Neural cell (in vitro differentiated cells): Measurements from ENCODE around the gene TSPAN18. TPM values are rescaled to one million over a fixed set of nuclear protein-coding genes. Genes with fewer than 3 reads are reported as not detected.

Experiments
- H2AFZ ChIP-seq: fragments of 200-600, 300-800 bp; sonication (generic), shearing (Covaris generic); 2 replicates; pipeline ENCODE4 v1.6.0; 2014; ENCODE audit warnings: low read depth, mild to moderate bottlenecking, antibody characterized with exemption, low read length, moderate library complexity
- H3F3A ChIP-seq: fragments of 200-600 bp; shearing (Covaris generic); 2 replicates; pipeline ENCODE4 v1.6.1; 2016; ENCODE audit warnings: mild to moderate bottlenecking, moderate library complexity, mixed read lengths, antibody characterized with exemption, low read length; ENCODE audit not compliant: insufficient read depth, poor library complexity, severe bottlenecking
- H3K27ac ChIP-seq: fragments of 200-600, 300-800 bp; sonication (generic), shearing (Covaris generic); 2 replicates; pipeline ENCODE4 v1.5.1; 2014; ENCODE audit warnings: mild to moderate bottlenecking, low read length, moderate library complexity
- H3K27me3 ChIP-seq: fragments of 300-800, 200-600 bp; sonication (generic), shearing (Covaris generic); 2 replicates; pipeline ENCODE4 v1.6.0; 2014; ENCODE audit warnings: mild to moderate bottlenecking, low read depth, low read length, moderate library complexity; ENCODE audit not compliant: insufficient read depth
- H3K36me3 ChIP-seq: fragments of 300-800, 200-600 bp; sonication (generic), shearing (Covaris generic); 2 replicates; pipeline ENCODE4 v1.5.1; 2014; ENCODE audit warnings: mild to moderate bottlenecking, antibody characterized with exemption, low read length, moderate library complexity; ENCODE audit not compliant: insufficient read depth
- H3K4me2 ChIP-seq: fragments of 300-800, 200-600 bp; sonication (generic), shearing (Covaris generic); 2 replicates; pipeline ENCODE4 v1.6.0; 2014; ENCODE audit warnings: mild to moderate bottlenecking, low read length
- H3K4me3 ChIP-seq: fragments of 300-800, 200-600 bp; sonication (generic), shearing (Covaris generic); 2 replicates; pipeline ENCODE4 v1.5.1; 2014; ENCODE audit warnings: mild to moderate bottlenecking, low read length, moderate library complexity
- H3K79me2 ChIP-seq: fragments of 200-600 bp; shearing (Covaris generic); replicated peaks from 2 replicates; pipeline ENCODE4 v1.6.0; 2014; ENCODE audit warnings: mild to moderate bottlenecking, low read length, moderate library complexity; ENCODE audit not compliant: insufficient read depth
- H3K9ac ChIP-seq: fragments of 300-800, 200-600 bp; sonication (generic), shearing (Covaris generic); 2 replicates; pipeline ENCODE4 v1.6.1; 2016; ENCODE audit warnings: mild to moderate bottlenecking, low read length, mixed read lengths
- H3K9me2 ChIP-seq: fragments of 200-600 bp; shearing (Covaris generic); 2 replicates; pipeline ENCODE4 v1.6.1; 2016; ENCODE audit warnings: mild to moderate bottlenecking, low read length, mixed read lengths; ENCODE audit not compliant: insufficient read depth
- H3K9me3 ChIP-seq: fragments of 200-600, 300-800 bp; sonication (generic), shearing (Covaris generic); 2 replicates; pipeline ENCODE4 v1.6.1; 2016; ENCODE audit warnings: mild to moderate bottlenecking, mixed run types, low read length, moderate library complexity, mixed read lengths
- H4K20me1 ChIP-seq: fragments of 200-600 bp; shearing (Covaris generic); 2 replicates; pipeline ENCODE4 v1.6.1; 2016; ENCODE audit warnings: mild to moderate bottlenecking, mixed run types; ENCODE audit not compliant: insufficient read depth
- EP300 ChIP-seq: fragments of 450-650 bp; conservative IDR thresholded peaks from 2 replicates; pipeline ENCODE4 v1.6.1; 2014; ENCODE audit warnings: antibody characterized with exemption, mild to moderate bottlenecking, moderate library complexity; ENCODE audit not compliant: poor library complexity, severe bottlenecking
- EZH2 ChIP-seq: fragments of 200-600, 300-800 bp; shearing (Covaris generic), sonication (generic); IDR thresholded peaks from 2 replicates; pipeline ENCODE4 v1.6.1; 2014; ENCODE audit warnings: antibody characterized with exemption, low read length, borderline replicate concordance, mild to moderate bottlenecking; ENCODE audit not compliant: insufficient read depth, poor library complexity, severe bottlenecking
- MXI1 ChIP-seq: fragments of 450-650 bp; conservative IDR thresholded peaks from 2 replicates; pipeline ENCODE4 v1.6.1; 2014; ENCODE audit warnings: antibody characterized with exemption, mild to moderate bottlenecking; ENCODE audit not compliant: poor library complexity, severe bottlenecking
- POLR2AphosphoS5 ChIP-seq: IDR thresholded peaks from 2 replicates; pipeline ENCODE4 v1.6.1; 2012
- RAD21 ChIP-seq: fragments of 450-650 bp; conservative IDR thresholded peaks from 2 replicates; pipeline ENCODE4 v1.6.1; 2014; ENCODE audit warnings: antibody characterized with exemption, mild to moderate bottlenecking, moderate library complexity
- SMC3 ChIP-seq: fragments of 450-650 bp; conservative IDR thresholded peaks from 2 replicates; pipeline ENCODE4 v1.6.1; 2014; ENCODE audit warnings: antibody characterized with exemption, mild to moderate bottlenecking, moderate library complexity; ENCODE audit not compliant: poor library complexity
- TAF1 ChIP-seq: IDR thresholded peaks from 2 replicates; pipeline ENCODE4 v1.6.1; 2012; ENCODE audit warnings: low read depth
- polyA plus RNA-seq: library from polyadenylated mRNA; depleted of rRNA; stranded (reverse); fragments of >200 nt; gene quantifications from 2 replicates; pipeline ENCODE4 v1.2.3, GENCODE V29; 2014
- TF ChIP-seq, protein P1 (sequence below): IDR thresholded peaks from 2 replicates; pipeline ENCODE4 v1.6.1; 2012; ENCODE audit warnings: borderline replicate concordance
- TF ChIP-seq, protein P2 (sequence below): fragments of 450-650 bp; IDR thresholded peaks from 2 replicates; pipeline ENCODE4 v1.5.1; 2014; ENCODE audit warnings: antibody characterized with exemption, mild to moderate bottlenecking, moderate library complexity; ENCODE audit not compliant: poor library complexity, severe bottlenecking

Gene TSPAN18
- polyA plus RNA-seq, 1 donor from 2014 or later: 8.4 TPM

DNA sequence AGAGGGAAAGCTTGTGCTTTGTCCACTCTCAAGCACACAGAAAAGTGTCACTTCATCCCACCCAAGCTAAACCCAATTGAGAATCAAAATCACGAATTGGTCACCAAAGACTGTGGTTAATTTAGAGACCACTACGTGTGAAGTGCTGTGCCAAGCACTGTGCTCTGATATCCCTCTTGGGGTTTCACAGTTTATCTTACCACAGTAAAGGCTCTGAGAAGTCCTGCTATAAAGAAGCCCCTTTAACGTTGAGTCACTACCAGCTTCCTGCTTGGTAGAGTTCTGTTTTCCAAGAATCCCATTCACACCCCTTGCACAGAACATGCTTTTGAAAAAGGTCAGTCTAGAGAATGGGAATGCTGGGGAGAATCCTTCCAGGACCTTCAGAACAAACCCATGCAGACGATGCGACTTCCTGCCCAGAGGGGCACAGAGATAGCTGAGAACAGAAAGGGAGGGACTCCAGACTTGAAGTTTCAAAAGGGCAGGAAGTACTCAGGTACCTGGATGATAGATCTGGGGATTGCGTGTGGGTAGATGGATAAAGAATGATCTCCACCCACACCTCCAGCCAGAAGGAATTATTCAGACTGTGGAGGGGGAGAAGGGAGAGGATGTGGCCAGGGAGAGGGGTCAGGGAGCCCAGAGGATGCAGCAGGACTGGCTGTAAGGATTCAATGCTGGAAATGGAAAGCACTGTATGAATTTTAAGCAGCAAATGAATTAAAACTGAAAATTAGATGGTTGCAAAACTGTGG is 18.1 kb upstream of the TSPAN18 start:
- no peaks in the 10 kb centered on the region for H3F3A ChIP-seq
- no peak overlapping the region for H2AFZ ChIP-seq
- H3K27ac ChIP-seq: no peak overlapping the region
- H3K9me2 ChIP-seq: no peaks in the 10 kb centered on the region
- no peaks in the 10 kb centered on the region for H3K9me3 ChIP-seq
- no peaks in the 10 kb centered on the region for H4K20me1 ChIP-seq
- H3K4me3 ChIP-seq: no peak overlapping the region
- no peaks in the 10 kb centered on the region for H3K36me3 ChIP-seq
- no peaks in the 10 kb centered on the region for H3K27me3 ChIP-seq
- TF ChIP-seq, protein P1, sequence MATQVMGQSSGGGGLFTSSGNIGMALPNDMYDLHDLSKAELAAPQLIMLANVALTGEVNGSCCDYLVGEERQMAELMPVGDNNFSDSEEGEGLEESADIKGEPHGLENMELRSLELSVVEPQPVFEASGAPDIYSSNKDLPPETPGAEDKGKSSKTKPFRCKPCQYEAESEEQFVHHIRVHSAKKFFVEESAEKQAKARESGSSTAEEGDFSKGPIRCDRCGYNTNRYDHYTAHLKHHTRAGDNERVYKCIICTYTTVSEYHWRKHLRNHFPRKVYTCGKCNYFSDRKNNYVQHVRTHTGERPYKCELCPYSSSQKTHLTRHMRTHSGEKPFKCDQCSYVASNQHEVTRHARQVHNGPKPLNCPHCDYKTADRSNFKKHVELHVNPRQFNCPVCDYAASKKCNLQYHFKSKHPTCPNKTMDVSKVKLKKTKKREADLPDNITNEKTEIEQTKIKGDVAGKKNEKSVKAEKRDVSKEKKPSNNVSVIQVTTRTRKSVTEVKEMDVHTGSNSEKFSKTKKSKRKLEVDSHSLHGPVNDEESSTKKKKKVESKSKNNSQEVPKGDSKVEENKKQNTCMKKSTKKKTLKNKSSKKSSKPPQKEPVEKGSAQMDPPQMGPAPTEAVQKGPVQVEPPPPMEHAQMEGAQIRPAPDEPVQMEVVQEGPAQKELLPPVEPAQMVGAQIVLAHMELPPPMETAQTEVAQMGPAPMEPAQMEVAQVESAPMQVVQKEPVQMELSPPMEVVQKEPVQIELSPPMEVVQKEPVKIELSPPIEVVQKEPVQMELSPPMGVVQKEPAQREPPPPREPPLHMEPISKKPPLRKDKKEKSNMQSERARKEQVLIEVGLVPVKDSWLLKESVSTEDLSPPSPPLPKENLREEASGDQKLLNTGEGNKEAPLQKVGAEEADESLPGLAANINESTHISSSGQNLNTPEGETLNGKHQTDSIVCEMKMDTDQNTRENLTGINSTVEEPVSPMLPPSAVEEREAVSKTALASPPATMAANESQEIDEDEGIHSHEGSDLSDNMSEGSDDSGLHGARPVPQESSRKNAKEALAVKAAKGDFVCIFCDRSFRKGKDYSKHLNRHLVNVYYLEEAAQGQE: no peak
- TF ChIP-seq RAD21 (no peak), MXI1 (no peak), EZH2 (no peak), SMC3 (no peak)
- H3K4me2 ChIP-seq: no peak overlapping the region
- no peak overlapping the region for H3K9ac ChIP-seq
- H3K79me2 ChIP-seq: no peaks in the 10 kb centered on the region

GRCh38 chr11:44709281-44709562 is 17.5 kb upstream of the TSPAN18 start:
- H3K79me2 ChIP-seq: no peaks in the 10 kb centered on the region
- no peaks in the 10 kb centered on the region for H3K9me2 ChIP-seq
- no peak overlapping the region for H3K9ac ChIP-seq
- H3K9me3 ChIP-seq: no peaks in the 10 kb centered on the region
- H3K27ac ChIP-seq: no peak overlapping the region
- H4K20me1 ChIP-seq: no peaks in the 10 kb centered on the region
- no peaks in the 10 kb centered on the region for H3F3A ChIP-seq
- H2AFZ ChIP-seq: no peak overlapping the region
- TF ChIP-seq POLR2AphosphoS5 (no peak), SMC3 (no peak), TAF1 (no peak), MXI1 (no peak), EP300 (no peak), RAD21 (no peak), EZH2 (no peak)
- TF ChIP-seq, protein P1: no peak
- TF ChIP-seq, protein P2, sequence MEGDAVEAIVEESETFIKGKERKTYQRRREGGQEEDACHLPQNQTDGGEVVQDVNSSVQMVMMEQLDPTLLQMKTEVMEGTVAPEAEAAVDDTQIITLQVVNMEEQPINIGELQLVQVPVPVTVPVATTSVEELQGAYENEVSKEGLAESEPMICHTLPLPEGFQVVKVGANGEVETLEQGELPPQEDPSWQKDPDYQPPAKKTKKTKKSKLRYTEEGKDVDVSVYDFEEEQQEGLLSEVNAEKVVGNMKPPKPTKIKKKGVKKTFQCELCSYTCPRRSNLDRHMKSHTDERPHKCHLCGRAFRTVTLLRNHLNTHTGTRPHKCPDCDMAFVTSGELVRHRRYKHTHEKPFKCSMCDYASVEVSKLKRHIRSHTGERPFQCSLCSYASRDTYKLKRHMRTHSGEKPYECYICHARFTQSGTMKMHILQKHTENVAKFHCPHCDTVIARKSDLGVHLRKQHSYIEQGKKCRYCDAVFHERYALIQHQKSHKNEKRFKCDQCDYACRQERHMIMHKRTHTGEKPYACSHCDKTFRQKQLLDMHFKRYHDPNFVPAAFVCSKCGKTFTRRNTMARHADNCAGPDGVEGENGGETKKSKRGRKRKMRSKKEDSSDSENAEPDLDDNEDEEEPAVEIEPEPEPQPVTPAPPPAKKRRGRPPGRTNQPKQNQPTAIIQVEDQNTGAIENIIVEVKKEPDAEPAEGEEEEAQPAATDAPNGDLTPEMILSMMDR: no peak
- no peaks in the 10 kb centered on the region for H3K27me3 ChIP-seq
- no peaks in the 10 kb centered on the region for H3K36me3 ChIP-seq
- no peak overlapping the region for H3K4me2 ChIP-seq
- no peak overlapping the region for H3K4me3 ChIP-seq
